ENCODE measurements around the gene ZNRD2.

The ZNRD2 gene

DNA sequence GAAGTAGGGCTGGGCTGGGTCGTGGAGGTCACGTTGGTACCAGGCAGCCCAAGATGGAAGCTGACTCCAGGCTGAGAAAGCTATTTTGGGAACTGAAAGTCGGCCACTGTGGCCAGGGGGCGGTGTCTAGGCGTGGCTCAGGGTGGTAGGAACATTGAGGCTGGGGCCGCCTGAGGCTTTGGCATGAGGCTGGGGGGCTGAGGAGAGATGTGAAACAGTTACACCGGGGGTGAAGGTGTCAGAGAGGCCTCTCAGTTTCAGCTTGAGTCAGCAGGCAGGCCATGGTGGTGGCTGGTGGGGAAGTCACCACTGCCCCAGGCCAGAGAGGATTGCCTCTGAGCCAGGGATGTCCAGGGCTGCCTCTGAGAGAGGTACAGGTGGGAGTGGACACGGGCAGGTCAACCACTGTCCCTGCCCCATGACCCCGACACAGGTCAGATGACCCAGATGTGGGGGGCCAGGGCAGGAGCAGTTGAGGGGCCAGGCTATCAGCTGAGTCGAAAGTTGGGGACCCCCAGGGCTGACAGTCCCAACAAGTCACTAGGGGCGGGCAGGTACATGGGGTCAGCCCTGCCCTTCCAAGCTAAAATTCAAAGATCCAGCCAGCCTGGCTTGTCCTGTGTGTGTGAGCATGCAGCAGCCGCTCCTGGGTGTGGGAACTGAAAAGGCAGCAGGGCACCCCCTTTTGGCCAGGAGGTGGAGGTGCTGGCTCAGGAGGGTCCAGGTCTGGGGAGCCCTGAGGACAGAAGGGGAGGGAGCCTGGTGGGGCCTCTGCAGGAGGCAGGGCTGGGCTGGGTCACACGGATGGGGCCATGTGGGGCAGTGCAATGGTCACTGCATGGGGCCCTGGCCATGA, 18.1 kb downstream of the ZNRD2 start:
- ATAC-seq (peak; percentile 85), DNase-seq (peak; percentile 88)

DNA sequence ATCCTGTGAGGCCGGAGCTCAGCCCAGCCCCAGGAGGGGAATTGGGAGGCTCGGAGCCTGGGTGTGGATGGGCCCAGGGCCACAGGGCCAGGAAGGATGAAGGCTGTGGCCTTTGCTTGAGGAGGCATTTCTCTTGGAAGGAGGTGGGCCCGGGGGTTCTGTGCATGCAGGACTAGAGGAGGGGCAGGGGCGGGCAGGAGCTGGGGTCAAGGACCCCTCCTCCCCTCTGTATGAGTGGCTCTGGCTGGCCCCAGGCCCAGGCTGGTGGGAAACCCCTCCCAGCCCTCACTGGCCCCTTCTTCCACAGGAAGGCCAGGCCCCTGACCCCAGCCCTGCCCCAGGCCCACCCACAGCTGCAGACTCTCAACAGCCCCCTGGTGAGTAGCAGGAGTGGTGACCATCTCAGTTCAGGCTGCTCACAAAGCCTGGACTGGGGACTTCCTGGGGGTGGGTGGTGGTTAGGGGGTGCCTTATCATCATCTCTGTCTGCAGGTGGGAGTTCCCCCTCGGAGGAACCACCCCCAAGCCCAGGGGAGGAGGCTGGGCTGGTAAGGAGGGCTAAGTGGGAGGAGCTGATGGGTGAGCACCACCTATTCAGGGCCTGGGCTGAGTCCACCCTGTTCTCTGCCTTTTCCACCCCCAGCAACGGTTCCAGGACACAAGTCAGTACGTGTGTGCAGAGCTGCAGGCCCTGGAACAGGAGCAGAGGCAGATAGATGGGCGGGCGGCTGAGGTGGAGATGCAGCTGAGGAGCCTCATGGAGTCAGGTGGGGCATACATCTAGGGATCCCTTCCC, 19.4 kb downstream of the ZNRD2 start:
- ATAC-seq (peak; percentile 59), DNase-seq (peak; percentile 79)

- no peak for DNase-seq
- ATAC-seq, result no peak
Measured at GRCh38 chr11:65590240-65590738, 20.0 kb downstream of the ZNRD2 start.

GRCh38 chr11:65591939-65592857, 21.9 kb downstream of the ZNRD2 start:
- ATAC-seq, result no peak
- DNase-seq, result no peak

DNA sequence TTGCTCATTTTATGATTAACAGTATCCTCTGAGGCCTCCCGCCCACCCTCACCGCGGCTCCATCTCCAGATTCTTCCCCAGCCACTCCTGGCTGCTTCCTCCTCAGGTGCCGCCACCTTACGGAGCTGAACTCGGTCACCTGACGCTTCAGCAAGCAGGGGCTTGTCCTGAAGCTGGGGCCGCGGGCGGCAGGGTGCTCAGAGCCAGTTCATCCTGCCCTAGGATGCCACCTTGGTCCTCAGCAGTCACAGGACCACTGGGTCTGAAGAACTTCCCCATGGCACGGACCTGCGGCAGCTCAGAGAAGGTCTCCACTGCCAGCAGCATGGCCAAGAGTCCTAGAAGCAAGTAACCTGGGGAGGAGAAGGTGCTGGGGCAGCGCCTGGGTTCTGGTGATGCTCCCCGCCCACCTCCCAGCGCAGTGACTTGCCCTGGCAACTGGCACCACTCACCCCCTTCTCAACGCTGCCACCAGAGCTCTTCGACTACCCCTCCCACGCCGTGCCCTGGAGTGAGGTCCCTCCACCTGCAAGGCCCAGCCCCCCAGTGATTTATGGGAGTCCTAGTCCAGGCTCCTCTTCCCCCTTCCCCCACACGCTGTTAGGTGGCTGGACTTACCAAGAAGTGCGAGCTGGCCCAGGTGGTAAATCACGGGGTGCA, 22.7 kb downstream of the ZNRD2 start:
- no peak for ATAC-seq
- DNase-seq, result no peak

DNA sequence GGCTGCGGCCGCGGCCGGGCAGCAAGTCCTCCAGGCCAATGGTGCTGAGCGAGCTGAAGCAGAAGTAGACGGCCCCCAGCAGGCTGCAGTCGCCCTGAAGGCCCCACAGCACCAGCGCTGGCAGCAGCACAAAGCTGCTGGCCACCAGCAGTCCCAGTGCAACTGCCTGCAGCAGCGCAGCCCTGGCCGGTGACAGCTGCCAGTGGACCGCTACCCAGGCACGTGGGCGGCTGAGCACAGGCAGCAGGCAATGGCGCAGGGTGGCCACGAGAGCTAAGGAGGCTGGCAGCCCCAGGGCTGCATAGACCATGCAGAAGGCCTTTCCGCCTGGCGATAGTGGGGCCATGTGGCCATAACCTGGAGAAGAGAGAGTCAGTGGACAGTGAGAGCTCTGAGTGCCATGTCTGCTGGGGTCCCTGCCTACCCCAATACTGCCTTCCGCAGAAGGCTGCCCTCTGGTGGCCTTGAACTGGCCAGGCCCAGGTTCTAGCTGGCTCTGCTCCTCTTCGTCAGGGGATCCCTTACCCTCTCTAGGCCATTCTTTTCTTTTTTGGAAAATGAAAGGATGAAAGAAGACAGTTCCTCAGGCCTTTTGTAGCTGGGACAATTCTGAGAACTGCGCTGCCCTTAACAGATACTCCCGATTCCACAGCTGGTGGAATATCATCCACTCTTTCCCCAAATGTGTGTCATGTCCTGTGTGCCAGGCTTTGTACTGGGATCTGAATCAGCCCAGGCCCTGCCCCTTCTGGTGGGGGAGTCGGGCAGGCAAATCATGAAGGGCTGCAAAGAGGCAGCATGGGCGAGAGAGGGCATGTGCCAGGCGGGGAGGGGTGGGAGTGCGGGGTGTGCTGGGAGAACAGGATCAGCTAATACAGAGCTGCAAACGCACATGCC, 23.5 kb downstream of the ZNRD2 start:
- DNase-seq (peak; percentile 70), ATAC-seq (no peak)

DNA sequence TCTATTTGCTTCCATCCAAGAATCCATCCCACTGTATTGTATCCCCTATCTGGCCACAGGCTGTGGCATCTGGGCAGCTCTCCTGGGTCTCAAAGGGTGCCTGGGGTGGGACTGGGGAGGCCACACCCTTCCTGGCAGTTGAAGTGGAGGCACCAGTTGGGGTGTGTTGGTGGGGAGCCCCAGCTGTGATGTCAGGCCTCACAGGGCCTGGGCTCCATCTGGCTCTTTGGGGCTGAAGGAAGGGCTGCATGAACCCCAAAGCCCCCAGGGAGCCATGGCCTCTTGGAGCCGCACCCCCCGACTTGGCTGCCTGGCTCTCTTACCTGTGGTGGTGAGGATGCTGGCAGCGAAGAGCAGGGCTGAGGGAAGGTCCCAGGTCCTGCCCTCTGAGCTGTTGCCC, 24.9 kb downstream of the ZNRD2 start:
- DNase-seq, result no peak
- ATAC-seq, result no peak

DNA sequence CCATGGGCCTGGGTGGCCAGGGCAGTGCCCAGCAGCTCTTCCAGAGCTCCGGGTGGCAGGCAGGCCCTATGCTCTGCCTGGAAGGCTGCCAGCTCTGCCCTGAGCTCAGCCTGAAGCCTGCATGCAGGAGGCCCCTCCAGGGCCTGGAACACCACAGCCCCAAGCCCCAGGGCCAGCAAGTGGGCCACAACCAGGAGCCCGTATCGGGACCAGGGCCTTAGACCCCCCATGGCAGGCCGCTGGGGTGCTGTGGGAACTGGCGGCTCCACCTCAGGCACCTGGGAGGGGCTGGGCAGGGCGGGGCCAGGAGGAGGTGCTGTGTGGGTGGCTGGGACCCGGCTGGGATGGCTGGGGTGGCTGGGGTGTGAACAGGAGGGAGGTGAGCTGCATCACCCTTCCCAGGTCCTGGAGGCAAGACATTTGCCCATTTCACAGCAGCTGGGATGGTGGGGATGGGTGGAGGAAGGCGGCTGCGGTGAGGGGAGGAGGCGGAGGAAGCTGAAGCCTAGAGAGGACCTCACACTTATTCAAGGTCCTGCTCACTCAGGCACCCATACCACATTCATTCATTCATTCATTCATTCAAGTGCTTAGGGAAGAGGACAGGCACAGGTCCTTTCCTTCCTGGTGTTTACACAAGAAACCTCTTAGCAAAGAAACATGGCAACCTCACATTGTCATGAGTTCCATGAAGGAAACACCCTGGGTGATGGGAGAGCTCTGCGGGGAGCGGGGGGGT, 25.4 kb downstream of the ZNRD2 start, which contains the start of gene KCNK7:
Gene KCNK7 (minus strand): TSS at position 258 of the 739 bp plus-strand sequence. CDS start 28 bp downstream, at position 230.
- no peak for ATAC-seq
- DNase-seq, result no peak

DNA sequence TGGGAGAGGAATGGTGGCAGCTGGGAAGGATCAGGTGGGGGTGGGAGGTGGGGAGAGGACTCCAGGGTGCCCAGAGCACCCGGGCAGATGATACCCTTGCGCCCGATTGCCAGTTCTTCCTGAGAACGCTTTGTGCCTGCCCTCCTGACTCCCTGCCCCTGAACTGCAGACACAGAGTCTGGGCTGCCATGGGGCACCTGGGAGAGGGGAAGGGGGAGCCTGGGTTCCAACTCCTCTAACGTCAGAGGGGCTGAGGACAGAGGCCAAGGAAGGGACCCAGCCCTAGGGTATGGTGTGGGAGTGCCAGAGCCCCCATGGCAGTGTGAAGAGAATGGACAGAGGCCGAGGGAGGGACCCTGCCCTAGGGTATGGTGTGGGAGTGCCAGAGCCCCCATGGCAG, 26.2 kb downstream of the ZNRD2 start:
- DNase-seq, result no peak
- no peak for ATAC-seq

DNA sequence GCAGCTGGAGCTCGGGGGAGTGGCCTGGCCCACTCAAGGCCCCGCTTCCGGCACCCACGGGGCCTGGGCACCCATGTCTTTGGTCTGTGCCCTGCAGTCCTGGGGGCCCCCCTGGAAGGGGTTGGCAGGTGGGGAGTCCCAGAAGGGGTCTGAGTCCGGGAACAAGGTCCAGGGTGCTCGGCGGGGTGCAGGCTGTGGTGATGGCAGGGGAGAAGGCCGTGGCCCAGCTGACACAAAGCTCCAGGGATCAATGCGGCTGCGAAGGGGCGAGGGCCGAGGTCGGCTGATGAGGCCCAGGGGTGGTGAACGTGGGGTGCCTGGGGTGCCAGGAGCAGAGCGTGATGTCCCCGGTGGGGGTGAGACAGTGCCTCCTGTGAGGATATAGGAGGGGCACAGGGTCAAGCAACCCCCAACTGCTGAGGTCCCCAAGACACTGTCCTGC, 28.0 kb downstream of the ZNRD2 start:
- DNase-seq, result no peak
- ATAC-seq, result no peak

DNA sequence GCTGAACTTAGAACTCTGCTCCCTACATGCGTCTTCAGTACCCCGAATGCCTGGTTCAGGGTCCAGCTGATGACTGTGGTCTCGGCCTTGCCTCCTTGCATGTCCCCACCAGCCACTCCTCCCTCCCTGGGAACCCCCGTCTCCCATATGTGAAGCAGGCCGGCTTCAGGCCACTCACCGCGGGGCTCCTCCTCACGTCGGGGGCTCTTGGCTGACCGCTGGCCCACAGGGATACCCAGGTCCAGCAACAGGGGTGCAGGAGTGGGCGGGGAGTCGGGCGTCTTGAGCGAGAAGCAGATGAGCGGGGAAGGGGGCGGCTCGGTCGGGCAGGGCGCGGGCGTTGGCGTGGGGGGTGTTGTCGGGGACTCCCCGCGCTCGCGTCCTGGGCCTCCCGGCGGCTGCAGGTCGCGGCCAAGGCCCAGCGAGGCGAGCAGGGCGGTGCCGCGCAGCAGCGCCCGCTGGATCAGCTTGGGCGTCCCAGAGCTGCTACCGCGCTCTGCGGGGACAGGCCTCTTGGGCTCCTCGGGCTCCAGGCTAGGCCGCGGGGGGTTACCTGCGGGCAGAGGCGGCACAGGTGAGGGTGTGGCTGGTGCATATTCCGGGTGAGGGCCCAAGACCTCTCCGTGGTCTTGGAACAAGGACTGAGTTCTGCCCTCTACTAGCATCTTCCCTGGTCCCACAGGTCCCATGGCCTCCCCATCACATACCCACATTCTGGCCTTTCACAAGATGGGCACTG, 29.1 kb downstream of the ZNRD2 start:
- DNase-seq (no peak), ATAC-seq (no peak)

GRCh38 chr11:65599955-65600246, 29.6 kb downstream of the ZNRD2 start:
- DNase-seq, result no peak
- ATAC-seq, result no peak

GRCh38 chr11:65604258-65604657, 34.0 kb downstream of the ZNRD2 start:
- DNase-seq (no peak), ATAC-seq (no peak)

DNA sequence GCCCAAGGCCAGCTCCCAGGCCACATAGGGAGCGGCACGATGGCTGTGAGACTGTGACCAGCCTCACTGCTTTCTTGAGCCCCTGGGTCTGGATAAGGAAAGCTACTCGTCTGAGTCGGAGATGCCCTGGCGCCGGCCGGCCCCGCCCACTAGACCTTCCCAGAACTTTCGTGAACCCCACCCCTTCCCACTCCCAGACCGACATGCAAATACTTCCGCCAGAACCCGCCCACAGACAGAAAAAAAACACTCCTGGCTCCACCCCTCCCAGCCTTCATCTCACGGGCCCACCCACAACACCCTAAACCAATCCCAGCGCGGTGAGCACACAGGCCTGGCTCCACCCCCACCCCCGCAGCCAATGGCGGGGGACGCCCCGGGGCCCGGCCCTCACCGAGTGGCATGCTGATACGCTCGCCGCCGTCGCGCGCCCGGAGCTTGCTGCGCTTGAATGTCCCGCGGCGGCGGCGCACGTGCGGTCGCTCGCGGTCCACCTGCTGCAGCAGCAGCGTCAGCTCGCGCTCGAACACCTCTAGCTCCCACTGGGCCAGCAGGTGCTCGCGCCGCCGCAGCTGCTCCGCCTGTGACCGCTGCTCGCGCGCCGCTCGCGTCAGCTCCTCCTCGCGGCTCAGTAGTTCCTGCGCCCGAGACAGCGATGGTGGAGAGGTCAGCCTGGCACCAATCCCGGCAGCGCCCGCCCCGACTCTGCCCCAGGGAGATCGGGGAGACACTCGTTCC, 36.8 kb downstream of the ZNRD2 start:
- peak; percentile 40 for ATAC-seq
- peak; percentile 37 for DNase-seq

GRCh38 chr11:65607614-65608426, 37.5 kb downstream of the ZNRD2 start:
- DNase-seq, result no peak
- ATAC-seq, result no peak

DNA sequence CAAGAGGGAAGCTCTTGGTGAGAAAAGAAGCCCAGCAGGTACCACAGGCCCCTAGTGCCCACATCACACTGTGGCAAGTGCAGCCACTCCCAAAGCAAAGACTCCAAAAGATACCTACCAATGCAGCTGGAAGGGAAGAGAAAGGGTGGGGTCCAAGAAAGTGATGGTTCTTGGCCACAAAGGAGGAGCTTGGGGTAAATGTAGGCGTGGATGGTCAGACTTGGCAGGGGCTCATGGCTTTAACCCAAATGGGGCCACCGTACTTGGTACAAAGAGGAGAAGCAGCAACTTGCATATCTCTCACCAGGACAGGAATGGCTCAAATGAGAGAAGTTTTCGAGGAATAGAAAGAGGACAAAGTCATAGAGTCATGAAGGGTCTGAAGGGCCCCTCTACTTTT, 39.0 kb downstream of the ZNRD2 start:
- no peak for DNase-seq
- ATAC-seq, result no peak

- DNase-seq (no peak), ATAC-seq (no peak)
Measured at GRCh38 chr11:65609665-65610064, 39.4 kb downstream of the ZNRD2 start.

Data from stimulated activated naive CD8-positive, alpha-beta T cell treated with anti-CD3 and anti-CD28 coated beads, Interleukin-15, Interleukin-2, amounts not matched to agents 100 U/mL and 50 U/mL, for 24 hours (primary cell).